ENCODE measurements around the gene HAUS7.

HAUS7 gene

GRCh38 chrX:153470411-153471363, at the start of gene HAUS7:
HAUS7 (minus strand) TSS chrX:153470576; CDS start chrX:153470557, 19 bp downstream.
- DNase-seq (ENCODE audit: low spot score): peak; percentile 95
- peak; percentile 86 for FAIRE-seq

GRCh38 chrX:153519569-153520286, 49.4 kb upstream of the HAUS7 start:
- FAIRE-seq (no peak), DNase-seq (ENCODE audit: low spot score) (peak; percentile 72)

DNA sequence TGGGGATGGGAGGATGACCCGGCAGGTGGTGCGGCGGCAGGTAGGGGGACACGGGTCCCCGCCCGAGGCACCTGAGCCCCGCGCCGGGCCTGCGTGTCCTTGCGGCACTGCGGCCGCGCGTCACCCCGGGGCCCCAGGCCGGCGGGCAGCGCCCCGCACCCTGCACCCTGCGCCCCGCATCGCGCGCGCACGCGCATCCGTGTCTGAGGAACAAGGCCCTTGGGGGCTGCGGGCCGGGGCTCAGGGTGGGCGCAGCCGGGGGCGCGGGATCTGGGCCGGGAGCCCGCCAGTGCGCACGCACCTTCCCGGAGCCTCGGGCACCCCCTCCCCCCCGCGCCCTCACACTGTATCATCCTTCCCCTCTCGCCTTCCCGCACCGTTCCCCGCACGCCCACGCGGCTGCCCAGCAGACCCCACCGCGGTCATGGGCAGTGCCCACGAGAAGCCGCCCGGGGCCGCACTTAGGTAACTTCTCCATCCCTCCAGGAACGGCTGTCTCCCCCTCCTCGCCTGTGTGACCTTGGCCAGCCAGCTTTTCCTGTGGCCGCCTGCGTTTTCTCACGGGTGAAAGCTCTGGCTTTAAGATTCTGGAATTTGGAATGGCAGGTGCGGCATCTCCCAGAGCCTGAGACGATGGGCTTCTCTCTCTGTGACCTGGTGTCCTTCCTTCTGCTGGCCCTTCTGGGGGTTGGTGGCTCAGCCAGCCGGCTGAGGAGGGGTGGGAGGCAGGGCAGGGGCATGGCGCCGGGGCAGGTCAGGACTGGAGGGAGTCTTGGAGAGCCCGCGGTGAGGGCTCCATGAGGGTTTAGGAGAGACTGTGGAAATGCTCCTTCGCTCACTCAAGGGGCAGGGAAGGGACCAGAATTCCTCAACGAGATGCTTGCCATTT, 47.8 kb upstream of the HAUS7 start:
- DNase-seq (ENCODE audit: low spot score) (no peak), FAIRE-seq (no peak)

DNA sequence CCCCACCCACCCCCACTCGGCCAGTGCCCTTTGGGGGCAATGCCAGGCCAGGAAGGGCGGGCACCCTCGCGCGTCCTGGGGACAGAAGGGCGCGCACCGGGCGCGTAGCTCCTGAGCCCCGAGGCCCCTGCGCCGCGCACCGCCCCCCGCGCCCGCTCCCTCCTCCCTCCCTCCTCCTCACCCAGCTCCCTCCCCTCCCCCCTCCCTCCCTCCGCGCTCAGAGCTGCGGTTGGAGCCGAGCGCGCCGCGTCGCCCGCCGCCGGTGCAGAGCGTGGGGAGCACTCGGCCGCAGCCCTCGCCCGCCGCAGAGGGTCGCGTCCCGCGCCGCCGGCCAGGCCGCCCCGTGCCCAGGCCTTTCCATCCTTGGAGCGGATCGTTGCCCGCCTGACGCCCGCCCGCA, 47.0 kb upstream of the HAUS7 start, which contains the start of gene ATP2B3:
Gene ATP2B3 (plus strand): TSS at position 220 of the 400 bp plus-strand sequence. CDS start 18,606 bp downstream, outside the sequence.
- DNase-seq (ENCODE audit: low spot score): no peak
- FAIRE-seq: no peak

GRCh38 chrX:153516073-153516472, 45.7 kb upstream of the HAUS7 start:
- no peak for DNase-seq (ENCODE audit: low spot score)
- peak; percentile 61 for FAIRE-seq

DNA sequence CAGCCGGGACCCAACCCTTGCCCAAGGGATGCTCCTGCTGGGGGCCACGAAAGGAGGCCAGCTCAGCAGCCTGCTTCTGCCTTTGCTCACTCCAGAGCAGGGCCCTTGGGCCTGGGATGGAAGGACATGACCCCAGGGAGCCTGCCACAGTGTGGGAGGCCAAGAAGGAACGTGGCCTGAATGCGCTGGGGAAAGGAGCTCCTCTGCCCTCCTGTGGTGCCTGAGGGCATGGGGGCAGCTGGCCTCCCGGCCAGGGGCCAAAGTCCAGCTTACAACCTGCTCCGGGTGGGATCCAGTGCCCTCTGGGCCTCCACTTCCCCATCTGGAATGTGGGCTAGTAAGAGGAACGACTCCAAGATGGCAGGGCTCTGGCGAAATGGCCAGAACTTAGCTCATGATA, 45.1 kb upstream of the HAUS7 start:
- FAIRE-seq: no peak
- no peak for DNase-seq (ENCODE audit: low spot score)

DNA sequence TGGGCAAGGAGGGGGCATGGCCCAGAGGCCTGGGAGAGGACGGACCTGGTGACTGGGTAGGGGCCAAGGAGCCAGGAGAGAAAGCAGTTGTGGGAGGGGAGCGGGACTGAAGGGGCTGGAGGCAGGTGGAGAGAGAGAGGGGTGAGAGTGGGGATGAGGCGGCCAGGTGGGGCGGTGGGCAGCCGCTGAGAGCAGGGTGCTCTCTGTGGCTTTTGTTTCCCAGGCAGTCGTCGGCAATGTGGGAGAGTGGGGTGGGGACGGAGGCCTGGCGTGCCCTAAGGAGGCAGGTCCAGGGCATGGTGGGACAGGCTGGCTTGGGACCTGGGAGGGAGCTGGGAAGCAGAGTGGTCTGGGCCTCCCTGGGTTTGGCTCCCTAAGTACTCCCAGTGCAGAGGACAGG, 43.9 kb upstream of the HAUS7 start:
- DNase-seq (ENCODE audit: low spot score) (no peak), FAIRE-seq (no peak)

- no peak for FAIRE-seq
- DNase-seq (ENCODE audit: low spot score): no peak
Measured at GRCh38 chrX:153513265-153513664, 42.9 kb upstream of the HAUS7 start.

DNA sequence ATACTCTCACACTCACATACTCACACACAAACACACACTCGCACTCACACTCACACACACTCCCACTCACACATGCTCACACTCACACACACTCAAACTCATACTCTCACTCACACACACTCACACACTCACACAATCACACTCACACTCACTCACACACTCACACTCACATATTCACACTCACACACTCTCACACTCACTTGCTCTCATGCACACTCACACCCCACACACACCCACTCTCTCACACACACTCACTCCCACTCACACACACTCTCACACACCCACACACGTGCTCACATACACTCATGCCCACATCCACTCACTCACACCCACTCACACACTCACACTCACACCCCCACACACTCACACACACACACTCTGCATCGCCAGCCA, 42.1 kb upstream of the HAUS7 start:
- DNase-seq (ENCODE audit: low spot score): no peak
- peak; percentile 84 for FAIRE-seq

DNA sequence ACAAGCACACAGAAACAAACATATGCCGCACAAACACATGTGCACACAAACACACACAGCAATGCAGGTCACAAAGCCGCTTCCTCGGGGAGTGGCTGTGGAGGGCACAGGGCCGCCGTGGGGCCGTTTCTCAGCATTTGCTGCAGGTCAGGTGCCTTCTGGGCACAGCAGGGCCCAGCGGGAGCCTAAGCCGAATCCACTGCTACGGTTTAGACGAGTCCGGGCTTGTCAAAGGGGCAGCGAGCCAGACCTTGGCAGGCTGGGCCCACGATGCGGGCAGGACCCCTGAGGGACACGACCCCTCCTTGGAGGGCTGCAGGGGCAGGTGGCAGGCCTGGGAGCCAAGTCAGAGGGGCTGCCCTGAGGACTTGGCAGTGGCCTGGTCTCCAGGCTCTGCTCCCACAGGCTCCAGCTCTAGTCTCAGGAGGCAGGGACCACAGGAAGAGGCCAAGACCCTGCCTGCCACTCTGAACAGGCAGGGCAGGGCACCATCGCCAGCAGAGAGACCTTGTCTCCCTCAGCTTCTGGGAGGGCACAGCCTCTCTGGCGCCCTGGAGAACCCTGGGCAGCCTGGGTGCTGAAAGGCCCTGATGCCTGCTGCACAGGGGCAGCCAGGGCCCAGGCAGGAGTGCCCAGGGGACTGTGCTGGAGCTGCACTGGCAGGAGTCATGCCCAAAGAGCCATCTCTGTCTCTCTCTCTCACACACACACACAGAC, 41.6 kb upstream of the HAUS7 start:
- DNase-seq (ENCODE audit: low spot score): no peak
- no peak for FAIRE-seq

GRCh38 chrX:153510383-153510782, 40.0 kb upstream of the HAUS7 start:
- no peak for FAIRE-seq
- DNase-seq (ENCODE audit: low spot score): no peak

GRCh38 chrX:153509592-153509991, 39.2 kb upstream of the HAUS7 start:
- FAIRE-seq: no peak
- DNase-seq (ENCODE audit: low spot score): no peak

DNA sequence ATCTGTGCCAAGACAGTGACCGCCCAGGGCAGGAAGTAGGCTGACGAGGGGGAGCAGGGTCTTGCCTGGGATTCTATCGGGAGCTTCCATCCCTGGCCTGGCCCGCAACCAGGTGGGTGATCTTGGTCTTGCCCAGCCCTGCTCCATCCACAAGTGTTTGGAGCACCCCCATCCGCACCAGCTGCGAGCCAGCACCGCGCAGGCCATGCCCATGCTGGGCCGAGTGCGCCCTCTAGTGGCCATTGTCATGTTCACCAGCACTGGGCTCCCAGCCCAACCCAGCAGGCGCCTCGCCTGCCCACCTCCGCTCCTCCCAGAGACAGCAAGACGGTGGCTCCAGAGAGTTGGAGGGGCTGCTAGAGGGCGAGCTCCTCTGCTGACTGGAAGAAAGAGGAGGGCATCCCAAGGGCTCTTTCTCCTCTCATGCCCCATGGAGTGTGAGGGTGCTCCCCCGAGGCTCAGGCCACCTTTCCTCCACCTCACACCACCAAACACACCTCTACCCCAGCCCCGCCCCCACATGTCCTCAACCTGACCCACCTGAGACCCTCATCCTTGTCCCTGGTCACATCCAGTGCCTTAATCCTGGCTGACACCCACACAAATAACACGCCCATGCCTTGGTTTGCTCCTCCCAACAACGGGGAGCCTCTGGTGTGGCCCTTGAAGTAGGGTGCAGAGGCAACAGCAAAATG, 37.3 kb upstream of the HAUS7 start:
- DNase-seq (ENCODE audit: low spot score): peak; percentile 90
- peak; percentile 72 for FAIRE-seq

DNA sequence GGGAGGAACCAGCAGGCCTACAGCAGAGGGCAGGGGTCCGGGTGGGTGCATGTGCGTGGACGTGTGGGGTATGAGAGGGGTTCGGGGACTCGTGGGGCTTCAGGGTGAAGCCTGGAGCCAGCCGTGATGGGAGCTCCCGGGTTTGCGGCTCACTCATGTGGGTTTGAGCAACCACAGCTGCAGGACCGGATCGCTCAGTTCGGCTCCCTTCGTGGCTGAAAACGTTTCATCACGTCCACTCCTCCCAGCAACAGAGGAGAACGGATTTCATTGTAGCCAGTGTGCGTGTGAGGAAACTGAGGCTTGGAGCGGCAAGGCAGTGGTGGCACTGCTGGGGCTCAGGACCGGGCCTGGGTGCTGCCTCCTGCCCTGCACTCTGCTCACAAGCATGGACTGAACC, 35.0 kb upstream of the HAUS7 start:
- no peak for FAIRE-seq

DNA sequence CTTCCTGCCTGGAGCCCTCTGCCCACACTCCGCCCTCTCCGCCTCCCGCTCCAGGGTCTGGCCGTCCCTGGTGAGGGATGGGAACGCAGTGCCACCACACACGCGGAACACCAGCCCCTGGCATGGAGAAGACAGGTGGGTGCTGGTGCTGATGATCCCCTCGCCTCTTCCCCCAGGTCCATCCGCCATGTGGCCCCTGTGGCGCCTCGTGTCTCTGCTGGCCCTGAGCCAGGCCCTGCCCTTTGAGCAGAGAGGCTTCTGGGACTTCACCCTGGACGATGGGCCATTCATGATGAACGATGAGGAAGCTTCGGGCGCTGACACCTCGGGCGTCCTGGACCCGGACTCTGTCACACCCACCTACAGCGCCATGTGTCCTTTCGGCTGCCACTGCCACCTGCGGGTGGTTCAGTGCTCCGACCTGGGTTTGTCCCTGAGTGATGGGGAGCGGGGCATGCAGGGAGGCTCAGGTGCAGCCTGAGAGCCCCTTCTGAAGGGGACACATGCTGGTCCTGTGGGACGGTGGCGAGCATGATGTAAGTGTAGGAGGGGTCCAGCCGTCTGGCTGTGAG, 34.2 kb upstream of the HAUS7 start:
- FAIRE-seq (no peak), DNase-seq (ENCODE audit: low spot score) (no peak)

More for the DNA sequence above, 35.0 kb upstream of the HAUS7 start:
- DNase-seq (ENCODE audit: low spot score): no peak

- DNase-seq (ENCODE audit: low spot score) (no peak), FAIRE-seq (no peak)
Measured at GRCh38 chrX:153502796-153503195, 32.4 kb upstream of the HAUS7 start.

DNA sequence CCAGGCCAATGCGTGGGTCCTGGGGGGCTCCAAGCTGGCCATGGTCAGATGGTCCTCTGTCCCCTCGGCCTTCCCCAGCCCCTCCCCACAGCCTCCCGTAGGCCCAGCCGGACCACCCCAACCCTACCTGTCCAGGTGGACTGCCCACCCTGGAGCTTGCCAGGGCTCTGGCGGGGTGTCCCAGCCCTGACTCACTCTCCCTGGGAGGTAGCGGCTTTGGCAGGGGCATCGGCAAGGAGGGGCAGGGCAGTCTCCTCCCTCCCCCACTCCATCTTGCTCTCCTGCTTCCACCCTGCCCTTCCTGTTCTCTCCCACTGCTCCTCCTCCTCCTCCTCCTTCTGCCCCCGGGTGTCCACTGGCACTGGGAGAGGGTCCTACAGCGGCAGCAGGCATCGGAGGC, 31.8 kb upstream of the HAUS7 start:
- FAIRE-seq: no peak
- no peak for DNase-seq (ENCODE audit: low spot score)

- FAIRE-seq (no peak), DNase-seq (ENCODE audit: low spot score) (no peak)
Measured at GRCh38 chrX:153501530-153501929, 31.2 kb upstream of the HAUS7 start.

- FAIRE-seq (peak; percentile 91), DNase-seq (ENCODE audit: low spot score) (no peak)
Measured at GRCh38 chrX:153500676-153501280, 30.4 kb upstream of the HAUS7 start.

All from urothelium cell line (cell line).